ENCODE data around the gene PCED1B. TPM values are rescaled to one million over a fixed set of nuclear protein-coding genes. Genes with fewer than 3 reads are reported as not detected.

Gene PCED1B
- total RNA-seq, 4 donors from 2014 or later: 1.2 to 2.5 (median 2.3) TPM; not detected in 1

GRCh38 chr12:47095446-47096236 lies 16.2 kb downstream of the PCED1B start:
- H3K36me3 ChIP-seq: no peaks in the 10 kb centered on the region
- intact Hi-C loops (cut with DNase I): no loop called here
- peaks cover 0 to 12% (median 0%) of the 10 kb centered on the region in 3 donors for H3K4me1 ChIP-seq
- no peak for TF ChIP-seq POLR2A (IDR thresholded peaks at IDR 0.05)
- TF ChIP-seq CTCF (IDR thresholded peaks at IDR 0.05): no peak
- no peaks in the 10 kb centered on the region for H3K9me3 ChIP-seq
- H3K4me3 ChIP-seq: no peak overlapping the region
- WGBS, 2 donors: 74 to 87% methylated on average over 3 of the region's 3 CpGs
- H3K27ac ChIP-seq: no peak overlapping the region
- no peaks in the 10 kb centered on the region for H3K27me3 ChIP-seq
- DNase-seq: no peak

GRCh38 chr12:47097276-47097896 lies 18.0 kb downstream of the PCED1B start:
- Histone ChIP-seq H3K4me1 (peaks cover 0 to 12% (median 0%) of the 10 kb centered on the region in 3 donors), H3K27ac (peak overlapping the region in 3 of 4 donors; percentile 12 to 38 (median 29)), H3K27me3 (no peaks in the 10 kb centered on the region), H3K36me3 (no peaks in the 10 kb centered on the region), H3K9me3 (no peaks in the 10 kb centered on the region), H3K4me3 (peak overlapping the region in 1 of 4 donors; percentile 8)
- DNase-seq: no peak
- intact Hi-C loops (cut with DNase I): no loop called here
- WGBS, 2 donors: 55 to 61% methylated on average over 7 of the region's 7 CpGs
- TF ChIP-seq POLR2A (IDR thresholded peaks at IDR 0.05): no peak
- no peak for TF ChIP-seq CTCF (IDR thresholded peaks at IDR 0.05)

GRCh38 chr12:47098099-47098498 lies 18.7 kb downstream of the PCED1B start:
- no peak for TF ChIP-seq CTCF (IDR thresholded peaks at IDR 0.05)
- no peak for TF ChIP-seq POLR2A (IDR thresholded peaks at IDR 0.05)
- intact Hi-C loops (cut with DNase I): no loop called here
- peaks cover 0 to 12% (median 0%) of the 10 kb centered on the region in 3 donors for H3K4me1 ChIP-seq
- H3K27ac ChIP-seq: peak overlapping the region in 3 of 4 donors; percentile 12 to 38 (median 29)
- 82 to 90% methylated on average over 4 to 6 of the region's 6 CpGs for WGBS, 2 donors
- no peaks in the 10 kb centered on the region for H3K9me3 ChIP-seq
- no peaks in the 10 kb centered on the region for H3K27me3 ChIP-seq
- DNase-seq: no peak
- H3K4me3 ChIP-seq: no peak overlapping the region
- H3K36me3 ChIP-seq: no peaks in the 10 kb centered on the region

- Histone ChIP-seq H3K36me3 (no peaks in the 10 kb centered on the region), H3K4me3 (no peak overlapping the region), H3K4me1 (peaks cover 0 to 12% (median 0%) of the 10 kb centered on the region in 3 donors), H3K27ac (no peak overlapping the region), H3K27me3 (no peaks in the 10 kb centered on the region), H3K9me3 (no peaks in the 10 kb centered on the region)
- 45 to 71% methylated on average over 2 of the region's 2 CpGs for WGBS, 2 donors
- DNase-seq: no peak
- intact Hi-C loops (cut with DNase I): no loop called here
- TF ChIP-seq POLR2A (IDR thresholded peaks at IDR 0.05) (no peak), CTCF (IDR thresholded peaks at IDR 0.05) (no peak)
These were observed 20.2 kb downstream of the PCED1B start for GRCh38 chr12:47099610-47100009.

- WGBS, 2 donors: 66 to 89% methylated on average over 2 of the region's 2 CpGs
- no peak overlapping the region for H3K27ac ChIP-seq
- H3K4me1 ChIP-seq: peaks cover 0 to 12% (median 0%) of the 10 kb centered on the region in 3 donors
- no peaks in the 10 kb centered on the region for H3K36me3 ChIP-seq
- H3K9me3 ChIP-seq: no peaks in the 10 kb centered on the region
- no peaks in the 10 kb centered on the region for H3K27me3 ChIP-seq
- intact Hi-C loops (cut with DNase I): no loop called here
- TF ChIP-seq CTCF (IDR thresholded peaks at IDR 0.05): no peak
- TF ChIP-seq POLR2A (IDR thresholded peaks at IDR 0.05): no peak
- no peak overlapping the region for H3K4me3 ChIP-seq
- no peak for DNase-seq
These were observed 20.7 kb downstream of the PCED1B start for GRCh38 chr12:47100160-47100559.
